PC-9 (cell line): ENCODE results near the gene KIAA1217.

Experiments used
- CTCF ChIP-seq: fragments of 200-600 bp; sonication (generic); conservative IDR thresholded peaks from 2 replicates; pipeline ENCODE4 v1.6.1; 2017; ENCODE audit warnings: mixed run types, antibody characterized with exemption, mild to moderate bottlenecking, moderate library complexity
- EZH2 ChIP-seq: fragments of 200-600 bp; sonication (generic); IDR thresholded peaks from 2 replicates; pipeline ENCODE4 v1.8.0; 2017; ENCODE audit warnings: antibody characterized with exemption, low read depth

- TF ChIP-seq CTCF (no peak), EZH2 (no peak)
These were observed 244.5 kb downstream of the KIAA1217 start for GRCh38 chr10:24453404-24453830.
